Esophagus squamous epithelium (tissue), 4 donors: ENCODE data around the gene DNER.

ENCODE experiments used
- POLR2A ChIP-seq, 4 donors: fragments of 450-650 bp; IDR thresholded peaks; one replicate each; pipeline ENCODE4 v1.6.1; 2017; ENCODE audit warnings: antibody characterized with exemption in 4 of 4, mild to moderate bottlenecking in 4 of 4, moderate library complexity in 3 of 4
- TF ChIP-seq, protein P1 (sequence below), 6 experiments: fragments of 450-650 bp in 4 of 6; fragments of 200-600 bp in 2 of 6; sonication (generic) in 2 of 6; IDR thresholded peaks; one replicate each; pipeline ENCODE4 v1.5.1; 2016 to 2019; ENCODE audit warnings: antibody characterized with exemption in 6 of 6, mild to moderate bottlenecking in 4 of 6, moderate library complexity in 4 of 6

DNA sequence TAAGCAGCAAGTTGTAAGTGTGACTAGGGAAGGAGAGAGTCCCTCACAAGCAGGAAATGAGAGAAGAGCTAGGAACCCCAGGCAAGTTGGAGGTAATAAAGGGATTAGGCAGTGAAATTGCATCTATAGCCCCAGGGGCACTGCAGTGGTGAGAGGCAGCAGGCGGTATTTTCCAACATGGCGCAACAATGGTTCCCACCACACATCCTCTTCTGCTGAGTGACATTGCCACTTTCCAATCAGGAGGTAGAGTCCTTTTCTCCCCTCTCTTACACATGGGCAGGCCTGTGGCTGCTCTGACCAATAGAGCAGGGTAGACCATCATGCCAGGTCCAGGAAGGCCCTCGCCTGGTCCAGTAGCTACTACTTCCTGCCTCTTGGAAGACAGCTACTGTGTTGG lies 86.6 kb downstream of the DNER start:
- no peak for TF ChIP-seq POLR2A (IDR thresholded peaks at IDR 0.05)
- TF ChIP-seq, protein P1, sequence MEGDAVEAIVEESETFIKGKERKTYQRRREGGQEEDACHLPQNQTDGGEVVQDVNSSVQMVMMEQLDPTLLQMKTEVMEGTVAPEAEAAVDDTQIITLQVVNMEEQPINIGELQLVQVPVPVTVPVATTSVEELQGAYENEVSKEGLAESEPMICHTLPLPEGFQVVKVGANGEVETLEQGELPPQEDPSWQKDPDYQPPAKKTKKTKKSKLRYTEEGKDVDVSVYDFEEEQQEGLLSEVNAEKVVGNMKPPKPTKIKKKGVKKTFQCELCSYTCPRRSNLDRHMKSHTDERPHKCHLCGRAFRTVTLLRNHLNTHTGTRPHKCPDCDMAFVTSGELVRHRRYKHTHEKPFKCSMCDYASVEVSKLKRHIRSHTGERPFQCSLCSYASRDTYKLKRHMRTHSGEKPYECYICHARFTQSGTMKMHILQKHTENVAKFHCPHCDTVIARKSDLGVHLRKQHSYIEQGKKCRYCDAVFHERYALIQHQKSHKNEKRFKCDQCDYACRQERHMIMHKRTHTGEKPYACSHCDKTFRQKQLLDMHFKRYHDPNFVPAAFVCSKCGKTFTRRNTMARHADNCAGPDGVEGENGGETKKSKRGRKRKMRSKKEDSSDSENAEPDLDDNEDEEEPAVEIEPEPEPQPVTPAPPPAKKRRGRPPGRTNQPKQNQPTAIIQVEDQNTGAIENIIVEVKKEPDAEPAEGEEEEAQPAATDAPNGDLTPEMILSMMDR (IDR thresholded peaks at IDR 0.05), result no peak
